Epithelial cell of prostate (primary cell): ENCODE results near the gene PRIM2.
"Not testable (repeated sequence)": the region's sequence is repeated elsewhere in the genome, so short reads cannot be mapped to it uniquely, and the experiment has no call there.

Source experiments
- DNase-seq: peaks from one replicate; pipeline ENCODE4 v3.0.0-alpha.2; 2011; ENCODE audit warnings: low read depth, low spot score
- H3K27ac ChIP-seq: fragments of 450-650 bp; 2 replicates; pipeline ENCODE4 v1.5.1; 2017; ENCODE audit warnings: mild to moderate bottlenecking

The PRIM2 gene

DNA sequence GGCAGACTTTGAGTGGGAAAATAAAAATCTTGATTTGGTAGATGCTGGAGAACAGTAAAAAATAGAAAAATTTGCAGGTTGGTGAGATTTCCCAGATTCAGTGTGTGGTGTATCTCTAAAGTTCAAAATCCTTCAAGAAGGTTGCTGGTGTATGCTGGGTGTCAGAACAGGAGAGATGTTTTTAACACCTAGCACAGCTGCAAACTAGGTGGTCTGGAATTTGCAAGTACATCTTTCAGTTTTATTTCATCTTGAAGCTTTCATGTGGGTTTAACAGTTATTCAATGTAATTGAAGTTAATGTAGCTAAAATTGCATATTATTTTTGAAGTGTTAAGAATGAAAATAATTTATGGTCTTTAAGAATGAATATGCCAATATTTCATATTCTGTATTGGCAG lies 40.9 kb downstream of the PRIM2 start:
- not testable (repeated sequence) for DNase-seq

GRCh38 chr6:57359766-57360165 lies 42.3 kb downstream of the PRIM2 start:
- not testable (repeated sequence) for H3K27ac ChIP-seq, DNase-seq

More for the DNA sequence above, 40.9 kb downstream of the PRIM2 start:
- H3K27ac ChIP-seq, result not testable (repeated sequence)

GRCh38 chr6:57362340-57362739 lies 44.9 kb downstream of the PRIM2 start:
- not testable (repeated sequence) for DNase-seq, H3K27ac ChIP-seq

DNA sequence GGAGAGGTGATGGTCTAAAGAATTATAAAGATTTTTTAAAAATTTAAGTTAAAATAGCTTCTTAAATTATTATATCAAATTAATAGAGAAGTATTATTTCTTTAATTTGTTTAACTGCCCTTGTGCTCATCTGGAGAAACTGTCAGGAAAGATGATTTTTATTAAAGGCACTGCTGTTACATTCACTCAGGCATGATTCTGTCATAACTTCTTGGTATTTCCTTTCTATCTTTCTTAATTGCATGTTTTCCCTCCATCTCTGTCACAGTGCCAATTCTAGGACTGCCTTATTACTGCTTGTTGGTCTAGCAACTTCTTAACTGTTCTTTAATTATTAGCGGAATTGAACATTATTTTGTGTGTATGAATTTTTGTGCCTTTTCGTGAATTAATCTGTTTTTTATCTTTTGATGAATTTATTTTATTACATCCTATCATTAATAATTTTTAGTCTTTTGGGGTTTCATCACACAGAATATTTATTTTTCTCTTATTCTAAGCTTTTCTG lies 47.7 kb downstream of the PRIM2 start:
- not testable (repeated sequence) for DNase-seq, H3K27ac ChIP-seq

GRCh38 chr6:57368965-57369731 lies 51.7 kb downstream of the PRIM2 start:
- DNase-seq, H3K27ac ChIP-seq: not testable (repeated sequence)

GRCh38 chr6:57371779-57372178 lies 54.3 kb downstream of the PRIM2 start:
- not testable (repeated sequence) for H3K27ac ChIP-seq, DNase-seq

DNA sequence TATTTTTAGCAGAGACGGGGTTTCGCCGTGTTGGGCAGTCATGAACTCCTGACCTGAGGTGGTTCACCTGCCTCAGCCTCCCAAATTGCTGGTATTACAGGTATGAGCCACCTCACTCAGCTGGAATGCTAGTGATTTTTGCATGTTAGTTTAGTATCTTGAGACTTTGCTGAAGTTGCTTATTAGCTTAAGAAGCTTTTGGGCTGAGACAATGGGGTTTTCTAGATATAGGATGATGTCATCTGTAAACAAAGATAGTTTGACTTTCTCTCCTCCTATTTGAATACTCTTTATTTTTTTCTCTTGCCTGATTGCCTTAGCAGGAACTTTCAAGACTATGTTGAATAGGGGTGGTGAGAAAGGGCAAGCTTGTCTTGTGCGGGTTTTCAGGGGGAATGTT lies 57.3 kb downstream of the PRIM2 start:
- not testable (repeated sequence) for DNase-seq, H3K27ac ChIP-seq

- not testable (repeated sequence) for H3K27ac ChIP-seq, DNase-seq
Measured at GRCh38 chr6:57376083-57376482, 58.7 kb downstream of the PRIM2 start.

DNA sequence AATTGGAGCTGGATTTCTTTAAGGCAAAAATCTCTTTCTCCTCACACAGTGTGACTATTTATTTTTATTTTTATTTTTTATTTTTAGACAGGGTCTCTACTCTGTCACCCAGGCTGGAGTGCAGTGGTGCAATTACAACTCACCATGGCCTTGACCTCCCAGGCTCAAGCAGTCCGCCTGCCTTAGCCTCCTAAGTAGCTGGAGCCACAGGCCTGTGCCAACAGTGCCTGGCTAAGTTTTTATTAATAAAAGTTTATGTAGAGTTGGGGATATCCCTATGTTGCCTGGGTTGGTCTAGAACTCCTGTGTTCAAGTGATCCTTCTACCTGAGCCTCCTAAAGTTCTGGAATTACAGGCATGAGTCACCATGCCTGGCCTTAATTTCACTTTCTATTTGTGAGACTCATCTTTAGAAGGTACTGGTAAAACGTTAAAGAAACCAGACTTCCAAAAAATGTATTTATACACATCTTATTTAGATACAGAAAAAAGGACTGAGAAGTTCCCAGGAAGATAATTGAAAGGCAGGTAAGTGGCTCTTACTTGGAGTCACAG lies 71.7 kb downstream of the PRIM2 start:
- not testable (repeated sequence) for DNase-seq, H3K27ac ChIP-seq

GRCh38 chr6:57390818-57391217 lies 73.4 kb downstream of the PRIM2 start:
- H3K27ac ChIP-seq, DNase-seq: not testable (repeated sequence)

GRCh38 chr6:57392047-57392446 lies 74.6 kb downstream of the PRIM2 start:
- not testable (repeated sequence) for DNase-seq, H3K27ac ChIP-seq

DNA sequence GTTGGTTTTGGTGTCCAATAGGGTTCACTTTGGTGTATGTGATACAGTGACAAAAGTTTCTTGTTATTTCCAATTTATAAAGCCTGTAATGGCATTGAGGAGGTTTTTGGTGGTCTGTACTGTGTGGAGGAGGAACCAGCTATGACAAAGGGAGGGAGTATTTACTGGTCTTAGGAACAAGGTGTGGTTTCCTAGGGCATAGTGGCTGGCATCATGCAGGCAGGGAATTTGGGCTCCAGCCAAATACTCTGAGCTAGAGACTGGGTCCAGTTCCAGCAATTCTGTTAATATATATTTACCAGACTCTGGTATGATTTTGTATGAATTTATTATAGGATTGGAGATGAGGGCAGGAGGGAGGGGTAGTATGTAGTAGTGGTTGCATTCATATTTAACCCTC lies 101.9 kb downstream of the PRIM2 start:
- H3K27ac ChIP-seq, DNase-seq: not testable (repeated sequence)

- no peak for DNase-seq
- no peak overlapping the region for H3K27ac ChIP-seq
Measured at GRCh38 chr6:57421503-57421902, 104.1 kb downstream of the PRIM2 start.

DNA sequence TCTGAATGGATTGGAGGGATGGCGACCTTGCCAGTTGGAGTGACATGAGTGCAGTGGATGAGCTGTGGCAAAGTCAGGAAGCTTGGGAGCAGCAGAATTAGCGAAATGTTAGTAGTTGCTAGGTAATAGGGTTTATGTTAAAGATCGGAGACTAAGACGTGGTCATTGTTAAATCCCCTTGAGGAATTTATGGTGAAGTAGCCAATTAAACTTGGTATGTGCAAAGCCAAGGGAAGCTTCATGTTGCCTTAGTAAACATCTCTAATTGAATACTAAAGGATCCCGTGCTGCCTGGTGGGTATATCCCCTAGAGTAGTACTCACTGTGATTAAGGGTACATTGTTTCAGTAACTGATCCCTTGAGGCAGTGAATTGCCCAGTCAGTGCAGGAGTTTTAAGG lies 106.0 kb downstream of the PRIM2 start:
- no peak overlapping the region for H3K27ac ChIP-seq

DNA sequence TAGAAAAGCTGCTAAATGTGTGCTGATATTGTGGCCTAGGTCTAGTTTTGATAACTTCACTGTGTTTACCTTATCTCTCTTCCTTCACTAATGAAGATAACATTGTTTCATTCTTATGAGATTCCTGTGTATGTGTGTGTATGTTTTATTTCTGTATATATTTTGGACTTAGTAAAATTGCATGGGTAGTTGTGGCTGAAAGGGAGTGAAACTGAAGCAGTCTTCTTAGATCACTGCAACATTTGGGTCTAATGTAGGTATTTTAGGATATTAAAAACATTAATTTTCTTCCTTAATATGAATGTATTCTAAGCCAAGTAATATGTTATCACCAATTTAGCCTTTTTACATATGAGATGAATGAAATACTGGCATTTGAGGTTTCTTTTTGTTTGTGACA lies 114.3 kb downstream of the PRIM2 start:
- not testable (repeated sequence) for DNase-seq, H3K27ac ChIP-seq

More for the DNA sequence above, 106.0 kb downstream of the PRIM2 start:
- no peak for DNase-seq

DNA sequence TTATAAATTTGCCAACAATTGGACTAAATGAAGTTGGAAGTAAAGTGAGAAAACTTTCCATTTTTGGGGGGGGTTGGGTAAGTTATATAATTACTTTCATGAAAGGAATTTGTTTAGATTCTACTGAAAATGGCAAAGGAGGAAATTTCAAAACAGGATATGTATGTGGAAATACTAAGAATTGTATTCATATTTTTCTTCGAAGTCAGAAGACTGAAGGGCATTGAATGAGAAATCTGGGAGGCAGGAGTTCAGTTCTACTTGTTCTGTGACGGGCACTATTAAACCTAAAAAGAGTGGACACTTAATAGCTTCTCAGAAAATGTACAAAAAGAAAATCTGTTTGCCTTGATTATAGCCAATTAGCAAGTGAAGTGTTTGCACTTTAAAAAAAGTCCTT lies 114.7 kb downstream of the PRIM2 start:
- no peak for DNase-seq
- no peak overlapping the region for H3K27ac ChIP-seq

- DNase-seq, result no peak
- H3K27ac ChIP-seq, result no peak overlapping the region
Measured at GRCh38 chr6:57432919-57433684, 115.7 kb downstream of the PRIM2 start.

GRCh38 chr6:57433790-57434189 lies 116.4 kb downstream of the PRIM2 start:
- H3K27ac ChIP-seq, DNase-seq: not testable (repeated sequence)

GRCh38 chr6:57434944-57435343 lies 117.5 kb downstream of the PRIM2 start:
- DNase-seq, result no peak
- no peak overlapping the region for H3K27ac ChIP-seq

- no peak overlapping the region for H3K27ac ChIP-seq
- no peak for DNase-seq
Measured at GRCh38 chr6:57435475-57436160, 118.2 kb downstream of the PRIM2 start.
